Panc1 (cell line): Measurements from ENCODE around the gene GOLPH3. TPM values are rescaled to one million over a fixed set of nuclear protein-coding genes. Genes with fewer than 3 reads are reported as not detected.

Source experiments
- ATAC-seq: fragments of 200-7000 bp; cut with Tn5 transposase; 2 replicates; pipeline ENCODE4 v1.9.1; 2020; ENCODE audit warnings: mild to moderate bottlenecking, moderate library complexity
- BruUV-seq: library from RNA; stranded (reverse); fragments of 400-500 nt; replicated peaks from 2 replicates; lab custom pipeline; 2021; lab: Mats Ljungman, UMichigan
- CTCF ChIA-PET: fragments of 300-600 bp; sonication (Branson Sonifier 250); formaldehyde crosslinking; loops from one replicate; lab custom pipeline; 2022; ENCODE audit warnings: antibody characterized with exemption; lab: Charles Lee
- POLR2A ChIA-PET: fragments of 300-600 bp; sonication (Branson Sonifier 250); formaldehyde crosslinking; loops from one replicate; lab custom pipeline; 2022; ENCODE audit warnings: antibody characterized with exemption; lab: Charles Lee
- DNase-seq: peaks from one replicate; pipeline ENCODE4 v3.0.0-alpha.2; 2010; ENCODE audit warnings: low read depth, low spot score
- H3K27ac ChIP-seq: 2 replicates; pipeline ENCODE4 v1.5.1; 2011; ENCODE audit warnings: mild to moderate bottlenecking, low read length, inconsistent platforms
- H3K27me3 ChIP-seq: fragments of 200-500 bp; sonication (Bioruptor generic); 2 replicates; pipeline ENCODE4 v1.6.0; 2014; ENCODE audit warnings: low read length, inconsistent platforms; ENCODE audit not compliant: control insufficient read depth, insufficient read depth
- H3K36me3 ChIP-seq: fragments of 200-500 bp; sonication (Bioruptor generic); 2 replicates; pipeline ENCODE4 v1.5.1; 2014; ENCODE audit warnings: inconsistent platforms, mild to moderate bottlenecking, low read length, moderate library complexity; ENCODE audit not compliant: control insufficient read depth, insufficient read depth
- H3K4me1 ChIP-seq: 2 replicates; pipeline ENCODE4 v1.5.1; 2011; ENCODE audit warnings: inconsistent platforms, mild to moderate bottlenecking, low read length, moderate library complexity; ENCODE audit not compliant: control insufficient read depth, insufficient read depth
- H3K4me3 ChIP-seq, 2 experiments: 2 replicates each; pipeline ENCODE4 v1.5.1; 2011 to 2012; ENCODE audit warnings: low read depth in 2 of 2, low read length in 2 of 2, mild to moderate bottlenecking in 2 of 2, inconsistent platforms in 1 of 2, moderate library complexity in 1 of 2
- H3K9me3 ChIP-seq: fragments of 200-500 bp; sonication (Bioruptor generic); 2 replicates; pipeline ENCODE4 v1.5.1; 2014; ENCODE audit warnings: low read depth, mild to moderate bottlenecking, inconsistent platforms, low read length, moderate library complexity; ENCODE audit not compliant: control insufficient read depth, insufficient read depth
- POLR2AphosphoS5 ChIP-seq: IDR thresholded peaks from 2 replicates; pipeline ENCODE4 v1.6.1; 2012; ENCODE audit warnings: mild to moderate bottlenecking, low read depth, low read length, moderate library complexity
- SIN3A ChIP-seq: IDR thresholded peaks from 2 replicates; pipeline ENCODE4 v1.6.1; 2012; ENCODE audit warnings: low read depth, mild to moderate bottlenecking, low read length, moderate library complexity, borderline replicate concordance; ENCODE audit not compliant: insufficient read depth
- TCF7L2 ChIP-seq: IDR thresholded peaks from 2 replicates; pipeline ENCODE4 v1.6.1; 2011; ENCODE audit warnings: mild to moderate bottlenecking, low read depth, low read length, inconsistent platforms
- in situ Hi-C: cut with HindIII; loops from 2 replicates; pipeline ENCODE4 v1.10.0; 2016; ENCODE audit warnings: low sequenced_read_pairs, low pct_unique_long_range_greater_than_20kb
- intact Hi-C: fragments of 100-400 bp; cut with micrococcal nuclease; formaldehyde crosslinking; loops from one replicate; pipeline ENCODE4 v1.10.0; 2022; ENCODE audit not compliant: unreplicated experiment
- total RNA-seq: library from RNA; stranded (reverse); gene quantifications from one replicate; pipeline ENCODE4 v1.2.1, GENCODE V29; 2021; ENCODE audit not compliant: unreplicated experiment
- TF ChIP-seq, protein P1 (sequence below): fragments of 450-650 bp; IDR thresholded peaks from 2 replicates; pipeline ENCODE4 v1.5.1; 2017; ENCODE audit warnings: mild to moderate bottlenecking
- TF ChIP-seq, protein P2 (sequence below), 2 experiments: IDR thresholded peaks; 2 replicates each; pipeline ENCODE4 v1.6.1; 2011 to 2012; ENCODE audit warnings: low read depth in 2 of 2, control low read depth in 1 of 2, low read length in 1 of 2, mild to moderate bottlenecking in 1 of 2, moderate library complexity in 1 of 2; ENCODE audit not compliant: insufficient read depth in 1 of 2

The GOLPH3 gene
- total RNA-seq, 1 experiment from 2014 or later = 89.7 TPM

DNA sequence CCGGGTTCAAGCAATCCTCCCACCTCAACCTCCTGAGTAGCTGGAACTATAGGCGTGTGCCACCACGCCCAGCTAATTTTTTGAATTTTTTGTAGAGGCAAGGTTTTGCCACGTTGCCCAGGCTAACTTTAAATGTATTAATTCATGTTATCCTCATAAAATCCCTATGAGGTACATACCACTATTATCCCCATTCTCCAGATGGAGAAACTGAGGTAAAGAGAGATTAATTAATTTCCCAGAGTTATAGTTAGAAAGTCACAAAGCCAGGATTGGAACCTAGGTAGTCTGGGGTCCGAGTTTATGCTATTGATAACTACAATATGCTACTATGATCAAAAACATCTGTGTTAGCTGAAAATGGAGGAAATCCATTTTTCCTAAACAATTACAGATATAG, 31.9 kb upstream of the GOLPH3 start:
- in situ Hi-C loops (no loop called here), intact Hi-C loops (no loop called here)
- ATAC-seq (no peak), DNase-seq (no peak)
- no peaks in the 10 kb centered on the region for H3K27me3 ChIP-seq
- no peaks in the 10 kb centered on the region for H3K4me1 ChIP-seq
- CTCF ChIA-PET = no interaction called here
- TF ChIP-seq, protein P1, sequence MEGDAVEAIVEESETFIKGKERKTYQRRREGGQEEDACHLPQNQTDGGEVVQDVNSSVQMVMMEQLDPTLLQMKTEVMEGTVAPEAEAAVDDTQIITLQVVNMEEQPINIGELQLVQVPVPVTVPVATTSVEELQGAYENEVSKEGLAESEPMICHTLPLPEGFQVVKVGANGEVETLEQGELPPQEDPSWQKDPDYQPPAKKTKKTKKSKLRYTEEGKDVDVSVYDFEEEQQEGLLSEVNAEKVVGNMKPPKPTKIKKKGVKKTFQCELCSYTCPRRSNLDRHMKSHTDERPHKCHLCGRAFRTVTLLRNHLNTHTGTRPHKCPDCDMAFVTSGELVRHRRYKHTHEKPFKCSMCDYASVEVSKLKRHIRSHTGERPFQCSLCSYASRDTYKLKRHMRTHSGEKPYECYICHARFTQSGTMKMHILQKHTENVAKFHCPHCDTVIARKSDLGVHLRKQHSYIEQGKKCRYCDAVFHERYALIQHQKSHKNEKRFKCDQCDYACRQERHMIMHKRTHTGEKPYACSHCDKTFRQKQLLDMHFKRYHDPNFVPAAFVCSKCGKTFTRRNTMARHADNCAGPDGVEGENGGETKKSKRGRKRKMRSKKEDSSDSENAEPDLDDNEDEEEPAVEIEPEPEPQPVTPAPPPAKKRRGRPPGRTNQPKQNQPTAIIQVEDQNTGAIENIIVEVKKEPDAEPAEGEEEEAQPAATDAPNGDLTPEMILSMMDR = no peak
- no peak for TF ChIP-seq TCF7L2
- TF ChIP-seq, protein P2, sequence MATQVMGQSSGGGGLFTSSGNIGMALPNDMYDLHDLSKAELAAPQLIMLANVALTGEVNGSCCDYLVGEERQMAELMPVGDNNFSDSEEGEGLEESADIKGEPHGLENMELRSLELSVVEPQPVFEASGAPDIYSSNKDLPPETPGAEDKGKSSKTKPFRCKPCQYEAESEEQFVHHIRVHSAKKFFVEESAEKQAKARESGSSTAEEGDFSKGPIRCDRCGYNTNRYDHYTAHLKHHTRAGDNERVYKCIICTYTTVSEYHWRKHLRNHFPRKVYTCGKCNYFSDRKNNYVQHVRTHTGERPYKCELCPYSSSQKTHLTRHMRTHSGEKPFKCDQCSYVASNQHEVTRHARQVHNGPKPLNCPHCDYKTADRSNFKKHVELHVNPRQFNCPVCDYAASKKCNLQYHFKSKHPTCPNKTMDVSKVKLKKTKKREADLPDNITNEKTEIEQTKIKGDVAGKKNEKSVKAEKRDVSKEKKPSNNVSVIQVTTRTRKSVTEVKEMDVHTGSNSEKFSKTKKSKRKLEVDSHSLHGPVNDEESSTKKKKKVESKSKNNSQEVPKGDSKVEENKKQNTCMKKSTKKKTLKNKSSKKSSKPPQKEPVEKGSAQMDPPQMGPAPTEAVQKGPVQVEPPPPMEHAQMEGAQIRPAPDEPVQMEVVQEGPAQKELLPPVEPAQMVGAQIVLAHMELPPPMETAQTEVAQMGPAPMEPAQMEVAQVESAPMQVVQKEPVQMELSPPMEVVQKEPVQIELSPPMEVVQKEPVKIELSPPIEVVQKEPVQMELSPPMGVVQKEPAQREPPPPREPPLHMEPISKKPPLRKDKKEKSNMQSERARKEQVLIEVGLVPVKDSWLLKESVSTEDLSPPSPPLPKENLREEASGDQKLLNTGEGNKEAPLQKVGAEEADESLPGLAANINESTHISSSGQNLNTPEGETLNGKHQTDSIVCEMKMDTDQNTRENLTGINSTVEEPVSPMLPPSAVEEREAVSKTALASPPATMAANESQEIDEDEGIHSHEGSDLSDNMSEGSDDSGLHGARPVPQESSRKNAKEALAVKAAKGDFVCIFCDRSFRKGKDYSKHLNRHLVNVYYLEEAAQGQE (IDR thresholded peaks at IDR 0.05; ENCODE audit: insufficient read depth in 1 of 2, low read depth in 2 of 2, low read length in 1 of 2) = no peak
- no peak for TF ChIP-seq POLR2AphosphoS5
- no peak for TF ChIP-seq SIN3A
- POLR2A ChIA-PET = no interaction called here
- BruUV-seq = no TSS peak
- H3K4me3 ChIP-seq = no peak overlapping the region
- H3K27ac ChIP-seq = no peak overlapping the region
- no peaks in the 10 kb centered on the region for H3K9me3 ChIP-seq
- H3K36me3 ChIP-seq = no peaks in the 10 kb centered on the region

DNA sequence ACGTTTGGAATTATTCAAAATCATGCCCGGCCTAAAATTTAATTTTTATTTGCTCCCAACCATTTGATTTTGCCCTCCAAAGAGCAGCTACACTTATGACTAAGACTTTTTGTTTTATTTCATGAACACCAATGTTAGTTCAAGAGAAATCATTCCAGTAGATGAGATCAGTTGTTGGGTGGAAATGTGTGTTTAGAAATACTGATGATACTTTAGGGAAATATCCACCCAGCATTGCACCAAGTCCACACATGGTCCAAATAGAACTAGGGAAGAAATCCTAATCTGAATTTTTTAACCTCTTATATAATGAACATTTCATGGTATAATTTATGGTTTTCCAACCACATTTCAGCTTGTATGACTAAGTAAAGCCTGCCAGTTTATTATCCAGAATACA, 28.3 kb upstream of the GOLPH3 start:
- no peak overlapping the region for H3K27ac ChIP-seq
- H3K4me1 ChIP-seq = no peaks in the 10 kb centered on the region
- intact Hi-C loops (no loop called here), in situ Hi-C loops (no loop called here)
- CTCF ChIA-PET = no interaction called here
- TF ChIP-seq, protein P2 (IDR thresholded peaks at IDR 0.05; ENCODE audit: insufficient read depth in 1 of 2, low read depth in 2 of 2, low read length in 1 of 2) = no peak
- TF ChIP-seq SIN3A (no peak), TCF7L2 (no peak), POLR2AphosphoS5 (no peak)
- no peaks in the 10 kb centered on the region for H3K36me3 ChIP-seq
- H3K27me3 ChIP-seq = no peaks in the 10 kb centered on the region
- H3K9me3 ChIP-seq = no peaks in the 10 kb centered on the region
- POLR2A ChIA-PET = no interaction called here
- no TSS peak for BruUV-seq
- ATAC-seq (no peak), DNase-seq (no peak)
- no peak overlapping the region for H3K4me3 ChIP-seq
